Fibroblast of lung (primary cell): Measurements from ENCODE around the gene NAA15. TPM values are rescaled to one million over a fixed set of nuclear protein-coding genes. Genes with fewer than 3 reads are reported as not detected.

Source experiments
- DNase-seq, 2 donors: peaks; one replicate each; pipeline versions ENCODE4 v3.0.0 to v3.0.0-alpha.2; 2010; ENCODE audit warnings: low read depth in 2 of 2
- H2AFZ ChIP-seq: 2 replicates; pipeline ENCODE4 v1.5.1; 2012; ENCODE audit warnings: low read length, control low read depth, inconsistent platforms
- H3K27ac ChIP-seq: 2 replicates; pipeline ENCODE4 v1.5.1; 2011; ENCODE audit warnings: low read length, control low read depth; ENCODE audit not compliant: insufficient read depth
- H3K27me3 ChIP-seq: 2 replicates; pipeline ENCODE4 v1.5.1; 2011; ENCODE audit warnings: mild to moderate bottlenecking, low read length; ENCODE audit not compliant: control insufficient read depth, insufficient read depth
- H3K36me3 ChIP-seq: 2 replicates; pipeline ENCODE4 v1.5.1; 2011; ENCODE audit warnings: low read length; ENCODE audit not compliant: control insufficient read depth, insufficient read depth
- H3K4me1 ChIP-seq: 2 replicates; pipeline ENCODE4 v1.5.1; 2011; ENCODE audit warnings: low read length; ENCODE audit not compliant: control insufficient read depth, insufficient read depth; ENCODE audit errors: extremely low read depth
- H3K4me2 ChIP-seq: 2 replicates; pipeline ENCODE4 v1.5.1; 2011; ENCODE audit warnings: low read length, control low read depth; ENCODE audit not compliant: insufficient read depth; ENCODE audit errors: extremely low read depth
- H3K4me3 ChIP-seq, 4 experiments: fragments of 200-600 bp in 1 of 4; sonication (generic) in 1 of 4; replicated peaks in 1 of 4; 2 replicates each; pipeline ENCODE4 v1.5.1; 2011 to 2016; ENCODE audit warnings: low read length in 4 of 4, low read depth in 3 of 4, mild to moderate bottlenecking in 3 of 4, control low read depth in 2 of 4, inconsistent platforms in 1 of 4, mixed read lengths in 1 of 4; ENCODE audit not compliant: insufficient read depth in 1 of 4; ENCODE audit errors: control extremely low read depth in 1 of 4
- H3K79me2 ChIP-seq: 2 replicates; pipeline ENCODE4 v1.5.1; 2012; ENCODE audit warnings: mild to moderate bottlenecking, low read length, inconsistent platforms; ENCODE audit not compliant: control insufficient read depth, insufficient read depth
- H3K9ac ChIP-seq: 2 replicates; pipeline ENCODE4 v1.5.1; 2011; ENCODE audit warnings: mild to moderate bottlenecking, low read length, control low read depth; ENCODE audit not compliant: insufficient read depth
- H3K9me3 ChIP-seq: 2 replicates; pipeline ENCODE4 v1.5.1; 2012; ENCODE audit warnings: low read depth, low read length; ENCODE audit not compliant: control insufficient read depth, insufficient read depth
- H4K20me1 ChIP-seq: 2 replicates; pipeline ENCODE4 v1.5.1; 2011; ENCODE audit warnings: low read length; ENCODE audit not compliant: control insufficient read depth, insufficient read depth; ENCODE audit errors: extremely low read depth
- EZH2 ChIP-seq: IDR thresholded peaks from 2 replicates; pipeline ENCODE4 v1.5.1; 2012; ENCODE audit warnings: low read length, control low read depth, mild to moderate bottlenecking; ENCODE audit errors: missing control alignments
- polyA plus RNA-seq, 2 donors: library from polyadenylated mRNA; depleted of rRNA in 1 of 2; stranded (reverse) in 1 of 2; unstranded in 1 of 2; fragments of >200 nt; gene quantifications; 2 replicates each; pipeline ENCODE4 v1.2.1, GENCODE V29; 2011 to 2012; ENCODE audit warnings: missing spikeins in 1 of 2
- total RNA-seq: library from RNA; depleted of rRNA; stranded (reverse); fragments of >200 nt; gene quantifications from 2 replicates; pipeline ENCODE4 v1.2.1, GENCODE V29; 2014
- TF ChIP-seq, protein P1 (sequence below), 2 donors: IDR thresholded peaks in 1 of 2; conservative IDR thresholded peaks in 1 of 2; 1 replicate in 1 of 2; 2 replicates in 1 of 2; pipeline ENCODE4 v1.5.1; 2011 to 2012; ENCODE audit warnings: low read length in 2 of 2, control low read depth in 1 of 2, inconsistent platforms in 1 of 2, low read depth in 1 of 2, mild to moderate bottlenecking in 1 of 2

NAA15 gene
- total and polyA plus RNA-seq, 2 donors (not counting 1 experiment from before 2014, with no cell fraction given) = 25.4 to 28.9 TPM

DNA sequence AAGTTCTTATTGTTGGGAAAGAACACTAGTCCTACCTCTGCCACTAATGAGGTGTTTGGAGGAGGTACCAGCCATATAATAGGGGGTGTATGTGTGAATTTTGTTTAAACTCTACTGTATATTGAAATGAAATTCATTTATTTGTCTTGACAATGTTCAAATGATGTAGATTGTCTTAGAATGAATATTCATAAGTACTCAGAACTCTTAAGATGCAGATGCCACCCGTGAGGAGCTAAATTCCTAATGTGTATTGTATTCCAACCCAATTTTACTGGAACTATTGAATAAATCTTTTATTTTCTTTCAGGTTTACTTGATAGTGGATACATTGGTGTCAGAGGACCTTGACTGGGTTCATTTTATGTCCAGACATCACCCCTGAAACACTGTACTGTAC is 88.7 kb downstream of the NAA15 start:
- Histone ChIP-seq H3K79me2 (no peaks in the 10 kb centered on the region), H3K4me2 (no peak overlapping the region), H3K36me3 (peaks cover 1% of the 10 kb centered on the region), H2AFZ (no peak overlapping the region), H4K20me1 (no peaks in the 10 kb centered on the region), H3K27me3 (no peaks in the 10 kb centered on the region), H3K9ac (no peak overlapping the region), H3K4me1 (no peaks in the 10 kb centered on the region), H3K9me3 (no peaks in the 10 kb centered on the region), H3K27ac (no peak overlapping the region), H3K4me3 (no peak overlapping the region)
- DNase-seq = no peak
- TF ChIP-seq, protein P1, sequence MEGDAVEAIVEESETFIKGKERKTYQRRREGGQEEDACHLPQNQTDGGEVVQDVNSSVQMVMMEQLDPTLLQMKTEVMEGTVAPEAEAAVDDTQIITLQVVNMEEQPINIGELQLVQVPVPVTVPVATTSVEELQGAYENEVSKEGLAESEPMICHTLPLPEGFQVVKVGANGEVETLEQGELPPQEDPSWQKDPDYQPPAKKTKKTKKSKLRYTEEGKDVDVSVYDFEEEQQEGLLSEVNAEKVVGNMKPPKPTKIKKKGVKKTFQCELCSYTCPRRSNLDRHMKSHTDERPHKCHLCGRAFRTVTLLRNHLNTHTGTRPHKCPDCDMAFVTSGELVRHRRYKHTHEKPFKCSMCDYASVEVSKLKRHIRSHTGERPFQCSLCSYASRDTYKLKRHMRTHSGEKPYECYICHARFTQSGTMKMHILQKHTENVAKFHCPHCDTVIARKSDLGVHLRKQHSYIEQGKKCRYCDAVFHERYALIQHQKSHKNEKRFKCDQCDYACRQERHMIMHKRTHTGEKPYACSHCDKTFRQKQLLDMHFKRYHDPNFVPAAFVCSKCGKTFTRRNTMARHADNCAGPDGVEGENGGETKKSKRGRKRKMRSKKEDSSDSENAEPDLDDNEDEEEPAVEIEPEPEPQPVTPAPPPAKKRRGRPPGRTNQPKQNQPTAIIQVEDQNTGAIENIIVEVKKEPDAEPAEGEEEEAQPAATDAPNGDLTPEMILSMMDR (conservative IDR thresholded peaks at IDR 0.05 in 1 of 2, IDR thresholded peaks at IDR 0.05 in 1 of 2; ENCODE audit: low read depth in 1 of 2, low read length in 2 of 2) = no peak
- no peak for TF ChIP-seq EZH2

DNA sequence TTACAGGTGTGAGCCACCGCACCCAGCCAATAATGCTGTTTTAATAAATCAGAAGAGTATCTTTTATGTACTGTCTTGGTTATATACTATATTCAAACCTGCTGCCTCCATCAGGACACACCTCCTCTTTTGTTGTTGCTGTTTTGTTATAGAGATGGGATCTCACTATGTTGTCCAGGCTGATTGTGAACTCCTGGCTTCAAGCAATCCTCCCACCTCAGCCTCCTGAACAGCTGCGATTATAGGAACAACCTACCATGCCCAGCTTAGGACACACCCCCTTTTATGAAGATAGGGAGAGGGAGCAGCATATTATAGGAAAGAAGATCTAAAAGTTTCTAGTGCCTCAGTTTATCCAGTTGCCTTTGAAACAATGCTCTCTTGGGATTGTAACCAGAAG is 90.4 kb downstream of the NAA15 start:
- TF ChIP-seq, protein P1 (conservative IDR thresholded peaks at IDR 0.05 in 1 of 2, IDR thresholded peaks at IDR 0.05 in 1 of 2; ENCODE audit: low read depth in 1 of 2, low read length in 2 of 2) = no peak
- no peak for TF ChIP-seq EZH2
- Histone ChIP-seq H4K20me1 (no peaks in the 10 kb centered on the region), H3K36me3 (peaks cover 1% of the 10 kb centered on the region), H3K27me3 (no peaks in the 10 kb centered on the region), H3K4me1 (no peaks in the 10 kb centered on the region), H3K4me3 (no peak overlapping the region), H2AFZ (no peak overlapping the region), H3K27ac (no peak overlapping the region), H3K9ac (no peak overlapping the region), H3K9me3 (no peaks in the 10 kb centered on the region), H3K4me2 (no peak overlapping the region), H3K79me2 (no peaks in the 10 kb centered on the region)
- no peak for DNase-seq

DNA sequence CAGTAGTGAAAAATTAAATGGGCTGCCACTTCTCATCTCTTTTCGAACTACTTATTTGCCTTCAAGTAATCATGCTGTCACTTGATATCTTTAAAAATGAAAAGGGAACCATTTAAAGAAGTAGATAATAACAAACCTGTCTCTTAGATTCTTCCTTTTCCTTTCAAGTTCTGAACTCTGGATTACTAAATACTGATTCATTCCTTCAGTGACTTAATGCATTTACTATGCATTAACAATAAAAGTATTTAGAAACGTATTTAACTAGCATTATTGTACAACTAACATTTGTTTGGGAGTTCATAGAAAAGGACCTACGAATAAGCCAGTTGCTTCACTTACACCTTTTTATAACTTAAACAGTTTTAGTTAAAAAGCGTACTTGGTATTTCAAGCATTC is 91.5 kb downstream of the NAA15 start:
- Histone ChIP-seq H3K27ac (no peak overlapping the region), H3K9me3 (no peaks in the 10 kb centered on the region), H3K79me2 (no peaks in the 10 kb centered on the region), H3K27me3 (no peaks in the 10 kb centered on the region), H4K20me1 (no peaks in the 10 kb centered on the region), H2AFZ (no peak overlapping the region), H3K4me2 (no peak overlapping the region), H3K9ac (no peak overlapping the region), H3K36me3 (peaks cover 1% of the 10 kb centered on the region), H3K4me1 (no peaks in the 10 kb centered on the region), H3K4me3 (no peak overlapping the region)
- peak in 1 of 2 donors; percentile 17 for DNase-seq
- TF ChIP-seq, protein P1 (conservative IDR thresholded peaks at IDR 0.05 in 1 of 2, IDR thresholded peaks at IDR 0.05 in 1 of 2; ENCODE audit: low read depth in 1 of 2, low read length in 2 of 2) = no peak
- no peak for TF ChIP-seq EZH2
